PFSK-1 (cell line): Measurements from ENCODE around the gene ATRIP.

Experiments
- FOXP2 ChIP-seq: optimal IDR thresholded peaks from 2 replicates; pipeline ENCODE3; 2011; ENCODE audit warnings: borderline replicate concordance, control low read depth, inconsistent platforms; ENCODE audit not compliant: insufficient read depth; ENCODE audit errors: extremely low read length, extremely low read depth
- POLR2AphosphoS5 ChIP-seq: IDR thresholded peaks from 2 replicates; pipeline ENCODE4 v1.6.1; 2012; ENCODE audit warnings: low read depth, mild to moderate bottlenecking, control low read depth, low read length, moderate library complexity
- REST ChIP-seq, 2 experiments: IDR thresholded peaks; 2 replicates each; pipeline versions ENCODE4 v1.6.1 to v1.8.0; 2011 to 2012; ENCODE audit warnings: low read depth in 2 of 2, low read length in 2 of 2, control low read depth in 1 of 2, inconsistent platforms in 1 of 2, mild to moderate bottlenecking in 1 of 2, moderate library complexity in 1 of 2; ENCODE audit not compliant: insufficient read depth in 1 of 2
- SIN3A ChIP-seq: IDR thresholded peaks from 2 replicates; pipeline ENCODE4 v1.6.1; 2012; ENCODE audit warnings: mild to moderate bottlenecking, low read length, moderate library complexity, borderline replicate concordance; ENCODE audit not compliant: insufficient read depth
- TAF1 ChIP-seq: IDR thresholded peaks from 2 replicates; pipeline ENCODE4 v1.6.1; 2012; ENCODE audit warnings: low read length, control low read depth, borderline replicate concordance; ENCODE audit not compliant: insufficient read depth

Gene ATRIP

GRCh38 chr3:48502121-48502520 lies 55.6 kb downstream of the ATRIP start:
- no peak for TF ChIP-seq REST (IDR thresholded peaks at IDR 0.05; ENCODE audit: insufficient read depth in 1 of 2, low read depth in 2 of 2, low read length in 2 of 2)
- no peak for TF ChIP-seq FOXP2
- no peak for TF ChIP-seq POLR2AphosphoS5
- no peak for TF ChIP-seq TAF1
- TF ChIP-seq SIN3A, result no peak

- no peak for TF ChIP-seq REST (IDR thresholded peaks at IDR 0.05; ENCODE audit: insufficient read depth in 1 of 2, low read depth in 2 of 2, low read length in 2 of 2)
- no peak for TF ChIP-seq POLR2AphosphoS5
Observed at GRCh38 chr3:48502728-48503168, 56.2 kb downstream of the ATRIP start.

- TF ChIP-seq POLR2AphosphoS5 (no peak), REST (IDR thresholded peaks at IDR 0.05; ENCODE audit: insufficient read depth in 1 of 2, low read depth in 2 of 2, low read length in 2 of 2) (no peak), TAF1 (no peak), SIN3A (no peak), FOXP2 (no peak)
Observed at GRCh38 chr3:48503401-48504050, 57.0 kb downstream of the ATRIP start.

GRCh38 chr3:48504051-48504946 lies 57.8 kb downstream of the ATRIP start, which contains the start of gene SHISA5:
TSS of gene SHISA5 (minus strand) at chr3:48504174. CDS start at chr3:48504094, 80 bp downstream.
- peak; percentile 35 for TF ChIP-seq FOXP2
- no peak for TF ChIP-seq TAF1

- TF ChIP-seq SIN3A, result no peak
- no peak for TF ChIP-seq POLR2AphosphoS5
- TF ChIP-seq REST (IDR thresholded peaks at IDR 0.05; ENCODE audit: insufficient read depth in 1 of 2, low read depth in 2 of 2, low read length in 2 of 2), result no peak
- no peak for TF ChIP-seq TAF1
- TF ChIP-seq FOXP2, result no peak
Observed at GRCh38 chr3:48505146-48505545, 58.6 kb downstream of the ATRIP start.
